NCI-H345 (cell line): ENCODE results near the gene VKORC1.
"Not testable (repeated sequence)": the region's sequence is repeated elsewhere in the genome, so short reads cannot be mapped to it uniquely, and the experiment has no call there.

Source experiments
- DNase-seq: peaks from one replicate; lab custom pipeline; 2025; lab: John Stamatoyannopoulos, UW

The VKORC1 gene

GRCh38 chr16:31107465-31107867 is 12.9 kb upstream of the VKORC1 start:
- DNase-seq: no peak

- DNase-seq: no peak
Measured at GRCh38 chr16:31106509-31107464, 12.2 kb upstream of the VKORC1 start.

DNA sequence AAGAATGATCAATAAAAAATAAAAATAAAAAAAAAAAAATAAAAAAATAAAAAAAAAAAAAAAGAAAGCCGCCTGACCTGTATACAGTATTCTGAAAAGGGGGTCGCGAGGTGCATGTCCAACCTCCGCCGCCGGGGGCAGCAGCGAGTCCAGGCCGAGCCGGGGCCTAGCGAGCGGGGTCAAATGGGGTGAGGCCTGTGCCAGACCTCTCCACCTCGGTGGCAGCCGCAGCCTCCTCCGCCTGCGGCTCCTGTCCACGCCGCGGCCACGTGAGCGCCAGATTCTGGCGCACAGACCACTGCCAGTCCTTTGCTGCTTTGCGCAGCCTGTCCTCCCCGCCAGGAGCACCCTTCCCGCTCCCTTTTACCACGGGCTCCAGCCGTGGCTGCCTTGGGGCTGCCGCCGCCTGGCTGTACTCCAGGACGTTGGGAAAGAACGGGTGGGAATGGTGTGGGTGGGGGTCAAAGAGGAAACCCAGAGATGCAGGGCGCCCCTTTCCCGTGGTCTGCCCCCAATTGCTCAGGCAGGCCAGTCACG is 11.1 kb upstream of the VKORC1 start:
- peak; percentile 43 for DNase-seq

DNA sequence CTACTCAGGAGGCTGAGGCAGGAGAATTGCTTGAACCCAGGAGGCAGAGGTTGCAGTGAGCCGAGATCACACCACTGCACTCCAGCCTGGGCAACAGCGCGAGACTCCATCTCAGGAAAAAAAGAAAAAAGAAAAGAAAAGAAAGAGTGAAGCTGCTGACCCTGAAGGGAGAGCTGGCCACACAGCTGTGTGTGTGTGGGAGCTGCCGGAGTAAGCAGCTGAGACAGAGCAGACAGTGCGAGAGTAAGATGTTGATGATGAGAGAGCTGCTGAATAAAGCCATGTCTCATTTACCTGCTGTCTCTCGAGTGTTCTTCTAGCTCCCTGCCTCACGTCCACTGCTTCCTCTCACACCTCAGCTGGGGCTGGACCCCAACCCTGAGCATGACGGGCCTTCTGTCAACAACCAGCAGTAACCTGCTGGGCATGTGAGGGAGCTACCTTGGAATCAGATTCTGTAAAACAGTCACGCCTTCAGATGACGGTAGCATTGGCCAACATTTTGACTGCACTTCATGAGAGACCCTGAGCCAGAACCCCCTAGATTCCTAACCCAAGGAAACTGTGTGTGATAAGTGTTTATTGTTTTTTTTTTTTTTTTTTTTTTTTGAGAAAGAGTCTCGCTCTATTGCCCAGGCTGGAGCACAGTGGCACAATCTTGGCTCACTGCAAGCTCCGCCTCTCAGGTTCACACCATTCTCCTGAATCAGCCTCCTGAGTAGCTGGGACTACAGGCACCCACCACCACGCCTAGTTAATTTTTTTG is 6.5 kb upstream of the VKORC1 start:
- not testable (repeated sequence) for DNase-seq

DNA sequence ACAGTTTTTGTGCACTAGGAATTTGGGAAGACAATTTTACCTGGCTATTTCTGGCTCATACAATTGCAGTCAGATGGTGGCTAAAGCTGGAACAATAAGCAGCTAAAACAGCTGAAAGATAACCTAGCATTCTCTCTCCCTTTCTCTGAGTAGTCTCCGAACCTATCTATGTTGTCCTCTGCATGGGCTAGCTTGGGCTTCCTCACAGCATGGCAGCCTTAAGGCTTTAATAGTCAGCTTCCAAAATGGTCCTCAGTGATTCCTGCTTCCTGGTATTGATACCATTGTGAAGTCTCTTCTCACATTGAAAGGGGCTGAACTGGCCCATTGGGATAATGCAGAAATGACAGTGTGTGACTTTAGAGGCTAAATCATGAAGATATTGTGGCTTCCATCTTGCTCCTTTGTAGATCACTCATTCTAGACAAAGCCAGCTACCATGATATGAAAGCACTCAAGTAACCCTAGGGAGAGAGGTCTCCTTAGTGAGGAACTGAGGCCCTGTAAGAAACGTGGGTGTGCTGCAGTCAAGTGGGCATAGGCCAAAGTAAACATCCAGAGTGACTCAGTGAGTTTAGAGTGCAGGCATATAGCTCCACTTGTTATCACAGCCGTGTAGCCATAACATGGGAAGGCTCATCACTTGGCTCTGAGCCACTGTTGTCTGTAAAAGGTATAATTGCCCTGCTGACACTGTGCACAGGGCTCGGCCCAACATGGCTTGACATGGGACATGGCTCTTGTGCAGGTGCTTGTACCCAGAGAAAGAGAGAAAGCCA is 5.5 kb upstream of the VKORC1 start:
- DNase-seq: peak; percentile 23

- DNase-seq: no peak
Measured at GRCh38 chr16:31094088-31094423, 541 bp downstream of the VKORC1 start.

DNA sequence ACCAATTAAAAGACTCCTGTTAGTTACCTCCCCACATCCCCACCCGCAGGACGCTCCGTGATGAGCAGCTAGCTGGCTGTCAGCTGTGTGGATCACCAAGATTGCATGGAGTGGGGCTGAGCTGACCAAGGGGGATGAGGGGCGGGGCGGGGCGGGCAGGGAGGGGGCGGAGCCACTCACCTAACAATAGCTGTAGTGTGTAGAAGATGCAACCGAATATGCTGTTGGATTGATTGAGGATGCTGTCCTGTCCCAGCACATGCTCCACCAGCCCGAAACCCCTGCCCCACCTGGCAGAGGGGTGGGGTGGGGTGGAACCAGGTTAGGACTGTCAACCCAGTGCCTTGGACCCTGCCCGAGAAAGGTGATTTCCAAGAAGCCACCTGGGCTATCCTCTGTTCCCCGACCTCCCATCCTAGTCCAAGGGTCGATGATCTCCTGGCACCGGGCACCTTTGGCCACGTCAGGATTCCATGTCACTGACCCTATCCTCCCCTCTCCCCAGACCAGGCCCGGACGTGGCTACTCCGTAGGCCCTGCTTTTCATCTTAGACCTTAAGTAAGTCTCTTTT is 1.4 kb downstream of the VKORC1 start:
- DNase-seq: peak; percentile 35

DNA sequence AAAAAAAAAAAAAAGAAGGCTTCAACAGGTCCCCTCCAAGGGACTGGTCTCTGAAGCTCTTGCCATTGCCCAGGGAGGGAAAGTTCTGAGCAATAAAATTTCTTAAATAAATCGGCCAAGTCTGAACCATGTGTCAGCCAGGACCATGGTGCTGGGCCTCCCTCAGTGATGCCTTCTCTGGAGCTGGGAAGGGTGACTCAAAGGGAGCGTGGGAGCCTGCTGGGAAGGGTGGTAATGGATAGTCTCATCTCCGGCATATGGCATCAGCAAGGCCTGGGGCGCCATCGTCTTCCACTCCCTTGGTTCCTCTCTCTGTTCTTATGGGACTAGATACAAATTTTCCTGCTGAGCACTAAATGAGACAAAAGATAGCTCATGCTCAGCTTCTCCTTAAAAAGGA is 2.3 kb downstream of the VKORC1 start:
- no peak for DNase-seq

GRCh38 chr16:31090540-31090939 is 4.1 kb downstream of the VKORC1 start:
- DNase-seq: no peak

DNA sequence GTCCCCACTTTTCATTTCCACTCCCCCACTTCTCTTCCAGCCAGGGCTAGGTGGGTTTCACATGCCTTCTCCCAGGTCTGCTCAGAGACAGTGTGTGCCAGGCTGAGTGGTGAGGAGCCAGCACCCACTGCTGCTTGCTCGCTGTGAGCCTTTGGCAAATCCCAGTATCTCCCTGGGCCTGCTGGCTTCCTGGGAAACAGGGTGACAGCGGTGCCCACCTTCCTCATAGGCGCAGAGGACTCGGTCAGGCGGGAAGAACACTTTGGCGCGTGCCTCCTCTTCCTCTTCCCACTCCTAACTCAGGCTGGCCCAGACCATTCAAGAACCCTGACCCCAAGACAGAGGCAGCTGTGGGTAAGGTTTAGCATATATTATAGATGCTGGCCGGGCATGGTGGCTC is 5.4 kb downstream of the VKORC1 start:
- DNase-seq: no peak

GRCh38 chr16:31088459-31089183 is 6.0 kb downstream of the VKORC1 start, which contains the start of gene PRSS53:
Gene PRSS53, minus strand, starts transcription at chr16:31088943. Its CDS starts 134 bp downstream, at chr16:31088809.
- DNase-seq: peak; percentile 13

- DNase-seq: no peak
Measured at GRCh38 chr16:31087971-31088370, 6.6 kb downstream of the VKORC1 start.

- no peak for DNase-seq
Measured at GRCh38 chr16:31087481-31087880, 7.1 kb downstream of the VKORC1 start.

GRCh38 chr16:31086629-31086906 is 8.0 kb downstream of the VKORC1 start:
- no peak for DNase-seq

- no peak for DNase-seq
Measured at GRCh38 chr16:31085873-31086628, 8.5 kb downstream of the VKORC1 start.

DNA sequence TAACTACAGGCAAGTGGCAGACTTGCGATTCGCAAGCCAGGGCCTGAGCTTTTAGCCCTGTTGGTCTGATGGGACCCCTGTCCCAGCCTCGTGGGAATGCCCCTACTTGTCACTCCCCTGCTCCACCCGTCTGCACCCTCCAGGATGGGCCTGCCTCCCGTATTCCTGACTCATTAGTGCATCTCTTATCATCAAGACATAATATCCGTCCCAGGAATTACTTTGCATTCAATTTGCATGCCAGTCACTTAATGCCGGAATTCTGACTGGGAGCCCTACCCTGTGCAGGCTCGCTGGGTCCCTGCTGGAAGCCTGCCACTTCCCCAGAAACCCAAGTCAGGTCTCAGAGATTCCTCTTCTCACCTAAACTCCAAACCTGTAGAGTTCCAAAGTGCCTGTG is 9.2 kb downstream of the VKORC1 start:
- no peak for DNase-seq

- DNase-seq: no peak
Measured at GRCh38 chr16:31084584-31085302, 9.9 kb downstream of the VKORC1 start.

GRCh38 chr16:31083981-31084380 is 10.6 kb downstream of the VKORC1 start:
- no peak for DNase-seq

GRCh38 chr16:31083556-31083955 is 11.0 kb downstream of the VKORC1 start:
- DNase-seq: no peak

- DNase-seq: no peak
Measured at GRCh38 chr16:31083081-31083480, 11.5 kb downstream of the VKORC1 start.
